NCI-H2107 (cell line): ENCODE results near the gene LSM14A.

ENCODE experiments used
- DNase-seq: peaks from one replicate; lab custom pipeline; 2025; lab: John Stamatoyannopoulos, UW

LSM14A gene

GRCh38 chr19:34256835-34257558 lies 84.7 kb downstream of the LSM14A start:
- no peak for DNase-seq

- DNase-seq = no peak
Observed at GRCh38 chr19:34257559-34257924, 85.2 kb downstream of the LSM14A start.

DNA sequence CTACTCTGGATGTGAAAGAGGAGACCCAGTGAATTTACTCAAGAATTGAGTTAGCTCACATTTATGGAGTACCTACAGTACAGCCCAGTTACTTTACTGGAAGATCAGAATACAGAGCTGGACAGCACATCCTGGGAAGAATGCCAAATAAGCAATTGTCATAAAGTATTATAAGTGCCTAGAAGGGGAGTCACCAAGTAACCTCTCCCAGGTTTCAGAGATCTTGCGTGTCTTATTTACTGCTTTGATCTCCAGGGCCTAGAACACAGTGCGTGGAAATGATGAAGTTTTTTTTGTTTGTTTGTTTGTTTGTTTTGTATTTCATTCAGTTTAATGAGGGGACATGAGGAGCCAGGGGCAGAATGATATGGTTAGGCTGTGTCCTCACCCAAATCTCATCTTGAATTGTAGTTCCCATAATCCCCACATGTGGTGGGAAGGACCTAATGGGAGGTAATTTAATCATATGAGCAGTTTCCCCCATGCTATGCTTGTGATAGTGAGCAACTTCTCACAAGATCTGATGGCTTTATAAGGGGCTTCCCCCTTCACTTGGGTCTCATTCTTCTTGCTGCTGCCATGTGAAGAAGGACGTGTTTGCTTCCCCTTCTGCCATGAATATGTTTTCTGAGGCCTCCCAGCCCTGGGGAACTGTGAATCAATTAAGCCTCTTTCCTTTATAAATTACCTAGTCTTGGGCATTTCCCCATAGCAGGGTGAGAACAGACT lies 87.2 kb downstream of the LSM14A start:
- DNase-seq = no peak

- no peak for DNase-seq
Observed at GRCh38 chr19:34260771-34261173, 88.5 kb downstream of the LSM14A start.

DNA sequence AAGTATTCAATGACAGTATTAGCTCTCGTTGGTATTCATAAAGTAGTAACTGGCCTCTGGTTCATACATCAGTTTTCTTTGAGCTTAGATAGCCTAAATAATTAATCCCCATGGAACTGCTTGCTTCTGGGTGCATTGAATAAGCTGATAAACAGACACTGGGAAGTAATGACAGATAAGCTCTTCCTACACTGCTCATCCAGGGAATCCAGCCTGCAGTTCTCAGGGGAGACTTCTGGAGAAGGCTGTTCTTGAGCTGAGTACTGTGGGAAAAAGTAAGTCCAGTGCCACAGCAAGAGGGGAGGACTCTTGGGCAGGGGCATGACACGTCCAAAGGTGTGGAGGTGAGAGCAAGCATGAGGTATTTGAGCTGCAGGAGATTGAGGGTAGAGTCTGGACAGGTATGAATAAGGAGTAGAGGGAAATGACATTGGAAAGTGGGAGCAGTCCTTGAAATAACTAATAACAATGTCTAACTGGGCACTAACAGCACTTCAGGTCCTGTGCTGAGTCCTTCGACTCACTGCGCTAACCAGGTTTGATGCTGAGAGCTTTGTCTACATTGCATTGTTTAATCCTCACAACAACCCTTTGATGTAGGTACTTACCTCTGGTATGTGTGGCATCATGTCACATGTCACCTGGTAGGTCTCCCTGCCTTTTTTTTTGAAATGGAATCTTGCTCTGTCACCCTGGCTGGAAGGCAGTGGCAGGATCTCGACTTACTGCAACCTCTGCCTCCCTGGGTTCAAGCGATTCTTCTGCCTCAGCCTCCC lies 89.2 kb downstream of the LSM14A start:
- DNase-seq = no peak

DNA sequence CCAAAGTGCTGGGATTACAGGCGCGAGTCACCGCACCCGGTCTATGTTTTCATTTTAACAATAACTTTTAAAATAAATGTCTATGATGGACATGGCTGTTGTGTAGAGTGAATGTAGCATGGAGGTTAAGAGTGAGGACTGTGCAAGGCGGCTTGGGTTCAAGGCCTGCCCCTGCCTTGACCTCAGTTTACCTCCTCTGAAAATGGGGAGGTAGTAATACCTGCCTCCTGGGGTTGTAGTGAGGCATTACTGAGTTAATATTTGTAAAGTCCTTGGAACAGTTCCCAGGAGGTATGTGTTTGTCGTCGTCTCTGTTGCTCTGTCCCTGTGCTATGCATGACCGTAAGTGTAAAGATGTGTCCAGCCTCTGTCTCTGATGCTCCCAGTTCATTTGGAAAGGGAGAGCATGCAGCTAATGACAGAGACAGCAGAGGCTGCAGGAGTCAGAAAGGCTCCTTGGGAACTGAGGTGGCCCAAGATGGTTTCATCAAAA lies 91.5 kb downstream of the LSM14A start:
- DNase-seq = no peak

GRCh38 chr19:34265221-34265650 lies 92.9 kb downstream of the LSM14A start:
- no peak for DNase-seq

GRCh38 chr19:34269081-34269480 lies 96.8 kb downstream of the LSM14A start:
- no peak for DNase-seq

- no peak for DNase-seq
Observed at GRCh38 chr19:34269489-34269888, 97.2 kb downstream of the LSM14A start.

DNA sequence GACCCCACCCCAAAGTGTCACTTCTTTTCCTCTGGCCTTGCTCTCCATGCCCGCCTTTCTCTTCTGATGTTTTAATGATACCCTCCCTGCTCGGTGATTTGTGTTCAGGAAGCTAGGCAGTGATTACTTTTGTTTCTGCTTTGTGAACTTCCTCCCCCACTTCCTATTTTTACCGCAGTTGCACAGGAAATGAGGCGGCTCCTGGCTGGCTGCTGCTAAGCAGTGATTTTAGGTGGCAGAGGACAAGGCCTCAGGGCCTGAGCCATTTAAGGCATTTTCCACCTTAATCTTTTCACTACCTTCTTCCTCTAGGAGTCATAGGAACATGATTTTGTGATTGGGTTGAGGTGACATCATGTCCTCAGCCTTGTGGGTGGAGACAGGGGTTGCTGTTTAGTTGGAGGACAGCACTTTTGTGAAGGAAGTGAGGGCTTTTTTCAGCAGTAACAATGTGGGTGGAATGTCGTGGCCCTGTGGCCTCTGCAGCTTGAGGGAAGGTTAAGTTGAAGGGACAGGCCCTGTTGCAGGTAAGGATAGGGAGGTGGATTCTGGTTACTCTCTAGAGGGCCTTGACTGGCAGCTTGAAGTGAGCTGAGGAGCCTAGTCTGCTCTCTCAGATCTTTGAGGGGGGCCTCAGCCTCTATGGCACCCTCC lies 97.8 kb downstream of the LSM14A start:
- DNase-seq = no peak

DNA sequence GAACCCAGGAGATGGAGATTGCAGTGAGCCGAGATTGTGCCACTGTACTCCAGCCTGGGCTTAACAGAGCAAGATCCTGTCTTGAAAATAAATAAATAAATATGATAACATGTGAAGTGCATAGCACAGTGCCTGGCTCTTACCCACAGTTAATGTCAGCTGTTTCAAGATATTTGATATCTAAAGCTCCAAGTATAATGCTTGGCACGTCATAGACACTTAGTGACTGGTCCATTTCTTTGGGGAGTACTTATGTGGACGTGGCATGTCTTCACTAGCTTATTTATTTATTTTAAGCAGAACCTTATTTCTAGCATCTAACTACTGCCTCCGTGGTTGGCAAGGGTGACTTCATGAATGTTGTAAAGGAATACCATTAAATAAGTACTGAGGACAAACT lies 100.8 kb downstream of the LSM14A start:
- DNase-seq = no peak

GRCh38 chr19:34274284-34274826 lies 102.1 kb downstream of the LSM14A start:
- no peak for DNase-seq

DNA sequence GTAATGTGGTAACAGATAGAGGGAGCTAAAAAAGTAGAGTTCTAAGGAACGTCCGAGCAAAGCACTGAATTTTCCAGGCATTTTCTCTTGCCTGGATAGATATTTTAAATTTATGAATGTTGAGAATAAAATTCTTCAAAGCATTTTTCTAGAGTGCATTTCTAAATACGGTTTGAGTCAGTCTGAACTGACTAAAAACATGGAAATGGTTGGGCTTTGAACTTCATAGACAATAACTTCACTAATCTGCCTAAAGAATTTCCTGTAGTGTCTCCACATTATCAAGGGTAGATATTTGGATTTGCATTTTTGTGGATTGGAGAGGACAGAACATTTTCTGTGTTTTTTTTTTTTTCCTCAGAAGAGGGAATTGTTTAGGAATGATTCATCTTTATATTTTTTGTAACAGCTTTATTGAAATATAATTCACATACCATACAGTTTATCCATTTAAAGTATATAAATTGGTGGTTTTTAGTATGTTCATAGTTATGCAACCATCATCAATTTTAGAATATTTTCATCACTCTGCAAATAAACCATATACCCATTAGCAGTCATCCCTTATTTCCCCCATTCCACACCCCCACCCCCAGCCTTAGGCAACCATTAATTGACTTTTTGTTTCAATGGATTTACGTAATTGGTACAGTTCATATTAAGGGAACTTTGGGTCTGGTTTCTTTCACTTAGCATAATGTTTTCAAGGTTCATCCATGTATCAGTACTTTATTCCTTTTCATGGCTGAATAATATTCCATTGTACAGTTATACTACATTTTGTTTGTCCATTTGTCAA lies 102.7 kb downstream of the LSM14A start:
- no peak for DNase-seq

GRCh38 chr19:34275705-34276104 lies 103.4 kb downstream of the LSM14A start:
- no peak for DNase-seq

DNA sequence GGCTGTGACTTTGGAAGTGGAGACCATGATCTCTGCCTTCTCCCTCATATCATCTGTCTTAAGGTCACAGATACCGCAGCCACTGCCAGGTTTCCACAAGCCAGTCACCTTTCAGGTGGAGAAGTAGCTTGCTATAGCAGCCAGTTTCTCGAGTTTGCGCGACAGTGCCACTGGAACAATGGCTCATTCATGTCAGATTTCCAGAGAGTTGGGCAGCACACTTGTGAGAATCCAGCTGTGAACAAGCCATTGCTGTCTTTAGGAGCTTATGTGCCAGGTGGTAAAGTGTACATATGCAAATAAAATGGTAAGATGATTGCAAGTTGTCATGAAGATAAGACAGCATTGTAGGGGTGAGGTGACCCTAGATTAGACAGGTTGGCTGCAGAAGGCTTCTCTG lies 104.3 kb downstream of the LSM14A start:
- no peak for DNase-seq

DNA sequence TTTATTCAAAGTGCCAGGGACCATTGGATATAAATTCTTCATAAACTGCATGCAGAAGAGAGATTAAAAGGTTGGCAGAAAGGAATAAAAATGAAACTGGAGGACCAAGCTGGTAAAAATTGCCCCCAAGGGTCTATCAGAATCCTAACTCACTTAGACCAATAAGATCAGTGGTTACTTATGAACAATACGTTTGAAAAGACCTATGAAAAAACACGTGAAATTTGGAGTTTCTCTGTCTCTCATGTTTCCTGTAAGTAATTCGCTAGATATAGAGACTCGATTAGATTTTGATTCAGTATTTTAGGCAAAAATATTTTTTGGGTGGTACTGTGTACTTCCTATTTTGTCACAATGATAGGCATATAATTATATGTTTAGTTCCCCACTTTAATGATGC lies 104.9 kb downstream of the LSM14A start:
- DNase-seq = no peak

- DNase-seq = no peak
Observed at GRCh38 chr19:34278783-34279182, 106.5 kb downstream of the LSM14A start.
